Hematopoietic multipotent progenitor cell (in vitro differentiated cells): ENCODE data around the gene SMCO4. TPM values are rescaled to one million over a fixed set of nuclear protein-coding genes. Genes with fewer than 3 reads are reported as not detected.
"Not testable (repeated sequence)": the region's sequence is repeated elsewhere in the genome, so short reads cannot be mapped to it uniquely, and the experiment has no call there.

Experiments used
- DNase-seq, 3 donors: peaks; one replicate each; pipeline ENCODE4 v3.0.0-alpha.2; 2011 to 2015; ENCODE audit warnings: low read depth in 2 of 3, low spot score in 2 of 3
- total RNA-seq: library from RNA; depleted of rRNA; stranded (reverse); fragments of >200 nt; gene quantifications from one replicate; pipeline ENCODE4 v1.2.3, GENCODE V29; 2012

Gene SMCO4
- 8.1 TPM for total RNA-seq

- DNase-seq = peak; percentile 34 to 78 (median 73)
Observed at GRCh38 chr11:93543292-93543977, at the start of gene SMCO4. SMCO4 (minus strand) TSS chr11:93543391; CDS start chr11:93479189, 64,202 bp downstream.

- DNase-seq = no peak
Observed at GRCh38 chr11:93591247-93591898, 48.2 kb upstream of the SMCO4 start.

- no peak for DNase-seq
Observed at GRCh38 chr11:93589347-93589746, 46.2 kb upstream of the SMCO4 start.

- no peak for DNase-seq
Observed at GRCh38 chr11:93587858-93588581, 44.8 kb upstream of the SMCO4 start.

- not testable (repeated sequence) for DNase-seq
Observed at GRCh38 chr11:93587425-93587824, 44.2 kb upstream of the SMCO4 start.

- no peak for DNase-seq
Observed at GRCh38 chr11:93585758-93586157, 42.6 kb upstream of the SMCO4 start.

- DNase-seq = no peak
Observed at GRCh38 chr11:93583490-93583889, 40.3 kb upstream of the SMCO4 start.

GRCh38 chr11:93579187-93579751, 36.1 kb upstream of the SMCO4 start:
- no peak for DNase-seq

- no peak for DNase-seq
Observed at GRCh38 chr11:93577286-93577685, 34.1 kb upstream of the SMCO4 start.

- DNase-seq = not testable (repeated sequence)
Observed at GRCh38 chr11:93576870-93577269, 33.7 kb upstream of the SMCO4 start.

GRCh38 chr11:93574638-93575220, 31.5 kb upstream of the SMCO4 start:
- DNase-seq = no peak

GRCh38 chr11:93573184-93573583, 30.0 kb upstream of the SMCO4 start:
- no peak for DNase-seq

GRCh38 chr11:93572621-93573020, 29.4 kb upstream of the SMCO4 start:
- DNase-seq = no peak

GRCh38 chr11:93572171-93572570, 29.0 kb upstream of the SMCO4 start:
- DNase-seq = no peak

GRCh38 chr11:93571612-93572011, 28.4 kb upstream of the SMCO4 start:
- no peak for DNase-seq

GRCh38 chr11:93570759-93571413, 27.7 kb upstream of the SMCO4 start:
- DNase-seq = no peak

GRCh38 chr11:93569496-93569895, 26.3 kb upstream of the SMCO4 start:
- no peak for DNase-seq

- DNase-seq = no peak
Observed at GRCh38 chr11:93568726-93569125, 25.5 kb upstream of the SMCO4 start.

GRCh38 chr11:93567401-93567895, 24.3 kb upstream of the SMCO4 start:
- no peak for DNase-seq

- DNase-seq = no peak
Observed at GRCh38 chr11:93564895-93565294, 21.7 kb upstream of the SMCO4 start.
